ENCODE results near the gene LAT. TPM values are rescaled to one million over a fixed set of nuclear protein-coding genes. Genes with fewer than 3 reads are reported as not detected.

The LAT gene
- total RNA-seq, 1 experiment from 2014 or later: 4.3 TPM

DNA sequence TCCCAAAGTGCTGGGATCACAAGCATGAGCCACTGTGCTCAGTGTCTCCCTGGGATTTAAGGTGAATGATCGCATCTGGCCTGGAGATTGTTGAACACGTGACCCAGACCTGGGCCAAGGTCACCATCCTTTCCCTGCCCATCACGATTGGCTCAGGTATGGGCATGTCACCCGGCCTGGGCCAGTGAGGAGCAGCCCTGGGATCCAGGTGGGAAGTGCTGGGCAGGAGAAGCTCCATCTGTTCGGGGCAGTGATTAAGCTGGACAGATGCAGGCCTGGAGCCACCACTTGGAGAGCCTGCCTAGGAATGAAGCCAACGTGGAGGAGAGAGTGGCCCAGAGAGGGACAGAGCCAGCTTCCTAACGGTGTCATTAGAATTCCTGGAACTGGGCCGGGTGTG is 6.8 kb downstream of the LAT start:
- Histone ChIP-seq H4K5ac (ENCODE audit: insufficient read length, low read depth, low read length) (no peak overlapping the region), H4K91ac (ENCODE audit: insufficient read length, low read depth, low read length) (no peak overlapping the region), H3K9ac (ENCODE audit: extremely low read depth, insufficient read length, low read length) (no peak overlapping the region), H3K18ac (ENCODE audit: insufficient read length, low read depth, low read length) (no peak overlapping the region), H2BK20ac (ENCODE audit: low read depth, low read length, poor library complexity, severe bottlenecking) (no peak overlapping the region), H2BK15ac (ENCODE audit: low read depth, low read length) (no peak overlapping the region), H3K23ac (ENCODE audit: insufficient read length, low read depth, low read length) (no peak overlapping the region), H4K8ac (replicated peaks; ENCODE audit: insufficient read length, low read depth, low read length) (no peak overlapping the region), H3K27me3 (ENCODE audit: insufficient read depth, low read length) (no peaks in the 10 kb centered on the region), H2BK5ac (ENCODE audit: insufficient read length, low read length) (no peak overlapping the region), H3T11ph (ENCODE audit: low read length) (no peak overlapping the region), H3K14ac (ENCODE audit: insufficient read depth, low read length) (no peak overlapping the region), H3K23me2 (ENCODE audit: insufficient read length, low read depth, low read length, poor library complexity, severe bottlenecking) (no peaks in the 10 kb centered on the region), H2AK5ac (ENCODE audit: insufficient read length, low read length) (no peak overlapping the region), H3K4me1 (ENCODE audit: insufficient read depth, low read length) (no peaks in the 10 kb centered on the region), H3K79me2 (ENCODE audit: insufficient read depth, low read length) (no peaks in the 10 kb centered on the region), H3K27ac (ENCODE audit: insufficient read length, low read depth, low read length) (no peak overlapping the region), H3K56ac (ENCODE audit: insufficient read length, low read depth, low read length) (no peak overlapping the region), H3K4me2 (ENCODE audit: insufficient read depth, insufficient read length, low read length) (no peak overlapping the region), H3K4ac (ENCODE audit: low read depth, low read length) (no peak overlapping the region), H3K9me3 (ENCODE audit: control insufficient read depth, low read depth, low read length) (no peaks in the 10 kb centered on the region), H3K79me1 (ENCODE audit: insufficient read depth, low read depth, low read length, poor library complexity, severe bottlenecking) (no peaks in the 10 kb centered on the region), H2BK12ac (ENCODE audit: insufficient read length, low read depth, low read length) (no peak overlapping the region), H2AFZ (ENCODE audit: low read length) (no peak overlapping the region), H4K20me1 (ENCODE audit: control insufficient read depth, insufficient read depth, insufficient read length) (no peaks in the 10 kb centered on the region), H2BK120ac (ENCODE audit: low read depth, low read length, poor library complexity, severe bottlenecking) (no peak overlapping the region)
- TF ChIP-seq, protein P1, sequence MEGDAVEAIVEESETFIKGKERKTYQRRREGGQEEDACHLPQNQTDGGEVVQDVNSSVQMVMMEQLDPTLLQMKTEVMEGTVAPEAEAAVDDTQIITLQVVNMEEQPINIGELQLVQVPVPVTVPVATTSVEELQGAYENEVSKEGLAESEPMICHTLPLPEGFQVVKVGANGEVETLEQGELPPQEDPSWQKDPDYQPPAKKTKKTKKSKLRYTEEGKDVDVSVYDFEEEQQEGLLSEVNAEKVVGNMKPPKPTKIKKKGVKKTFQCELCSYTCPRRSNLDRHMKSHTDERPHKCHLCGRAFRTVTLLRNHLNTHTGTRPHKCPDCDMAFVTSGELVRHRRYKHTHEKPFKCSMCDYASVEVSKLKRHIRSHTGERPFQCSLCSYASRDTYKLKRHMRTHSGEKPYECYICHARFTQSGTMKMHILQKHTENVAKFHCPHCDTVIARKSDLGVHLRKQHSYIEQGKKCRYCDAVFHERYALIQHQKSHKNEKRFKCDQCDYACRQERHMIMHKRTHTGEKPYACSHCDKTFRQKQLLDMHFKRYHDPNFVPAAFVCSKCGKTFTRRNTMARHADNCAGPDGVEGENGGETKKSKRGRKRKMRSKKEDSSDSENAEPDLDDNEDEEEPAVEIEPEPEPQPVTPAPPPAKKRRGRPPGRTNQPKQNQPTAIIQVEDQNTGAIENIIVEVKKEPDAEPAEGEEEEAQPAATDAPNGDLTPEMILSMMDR (conservative IDR thresholded peaks at IDR 0.05): no peak
- Mint-ChIP-seq H3K4me1 (no peaks in the 10 kb centered on the region), H3K27ac (peak overlapping the region in 2 of 3 experiments; percentile 47 to 59; a peak in 2 of 7 replicates), H3K9me3 (peaks cover 0 to 3% of the 10 kb centered on the region in 2 experiments; a peak in 1 of 5 replicates), H3K36me3 (ENCODE audit: insufficient read depth in 1 of 3, low read depth in 3 of 3) (peaks cover 0 to 2% (median 0%) of the 10 kb centered on the region in 3 experiments; a peak in 2 of 7 replicates), H3K4me3 (no peak overlapping the region), H3K27me3 (ENCODE audit: low read depth) (peaks cover 3% of the 10 kb centered on the region)
- WGBS (ENCODE audit: extremely low coverage, insufficient read length, low lambda C conversion rate): no CpG with 5 or more reads among the region's 8 CpGs
- no peak for DNase-seq
